Neural cell (in vitro differentiated cells): ENCODE results near the gene GSG1L. TPM values are rescaled to one million over a fixed set of nuclear protein-coding genes. Genes with fewer than 3 reads are reported as not detected.

Source experiments
- H2AFZ ChIP-seq: fragments of 200-600, 300-800 bp; sonication (generic), shearing (Covaris generic); 2 replicates; pipeline ENCODE4 v1.6.0; 2014; ENCODE audit warnings: low read depth, mild to moderate bottlenecking, antibody characterized with exemption, low read length, moderate library complexity
- H3F3A ChIP-seq: fragments of 200-600 bp; shearing (Covaris generic); 2 replicates; pipeline ENCODE4 v1.6.1; 2016; ENCODE audit warnings: mild to moderate bottlenecking, moderate library complexity, mixed read lengths, antibody characterized with exemption, low read length; ENCODE audit not compliant: insufficient read depth, poor library complexity, severe bottlenecking
- H3K27ac ChIP-seq: fragments of 200-600, 300-800 bp; sonication (generic), shearing (Covaris generic); 2 replicates; pipeline ENCODE4 v1.5.1; 2014; ENCODE audit warnings: mild to moderate bottlenecking, low read length, moderate library complexity
- H3K27me3 ChIP-seq: fragments of 300-800, 200-600 bp; sonication (generic), shearing (Covaris generic); 2 replicates; pipeline ENCODE4 v1.6.0; 2014; ENCODE audit warnings: mild to moderate bottlenecking, low read depth, low read length, moderate library complexity; ENCODE audit not compliant: insufficient read depth
- H3K36me3 ChIP-seq: fragments of 300-800, 200-600 bp; sonication (generic), shearing (Covaris generic); 2 replicates; pipeline ENCODE4 v1.5.1; 2014; ENCODE audit warnings: mild to moderate bottlenecking, antibody characterized with exemption, low read length, moderate library complexity; ENCODE audit not compliant: insufficient read depth
- H3K4me2 ChIP-seq: fragments of 300-800, 200-600 bp; sonication (generic), shearing (Covaris generic); 2 replicates; pipeline ENCODE4 v1.6.0; 2014; ENCODE audit warnings: mild to moderate bottlenecking, low read length
- H3K4me3 ChIP-seq: fragments of 300-800, 200-600 bp; sonication (generic), shearing (Covaris generic); 2 replicates; pipeline ENCODE4 v1.5.1; 2014; ENCODE audit warnings: mild to moderate bottlenecking, low read length, moderate library complexity
- H3K79me2 ChIP-seq: fragments of 200-600 bp; shearing (Covaris generic); replicated peaks from 2 replicates; pipeline ENCODE4 v1.6.0; 2014; ENCODE audit warnings: mild to moderate bottlenecking, low read length, moderate library complexity; ENCODE audit not compliant: insufficient read depth
- H3K9ac ChIP-seq: fragments of 300-800, 200-600 bp; sonication (generic), shearing (Covaris generic); 2 replicates; pipeline ENCODE4 v1.6.1; 2016; ENCODE audit warnings: mild to moderate bottlenecking, low read length, mixed read lengths
- H3K9me2 ChIP-seq: fragments of 200-600 bp; shearing (Covaris generic); 2 replicates; pipeline ENCODE4 v1.6.1; 2016; ENCODE audit warnings: mild to moderate bottlenecking, low read length, mixed read lengths; ENCODE audit not compliant: insufficient read depth
- H3K9me3 ChIP-seq: fragments of 200-600, 300-800 bp; sonication (generic), shearing (Covaris generic); 2 replicates; pipeline ENCODE4 v1.6.1; 2016; ENCODE audit warnings: mild to moderate bottlenecking, mixed run types, low read length, moderate library complexity, mixed read lengths
- H4K20me1 ChIP-seq: fragments of 200-600 bp; shearing (Covaris generic); 2 replicates; pipeline ENCODE4 v1.6.1; 2016; ENCODE audit warnings: mild to moderate bottlenecking, mixed run types; ENCODE audit not compliant: insufficient read depth
- CTCF ChIP-seq: fragments of 450-650 bp; IDR thresholded peaks from 2 replicates; pipeline ENCODE4 v1.5.1; 2014; ENCODE audit warnings: antibody characterized with exemption, mild to moderate bottlenecking, moderate library complexity; ENCODE audit not compliant: poor library complexity, severe bottlenecking
- EP300 ChIP-seq: fragments of 450-650 bp; conservative IDR thresholded peaks from 2 replicates; pipeline ENCODE4 v1.6.1; 2014; ENCODE audit warnings: antibody characterized with exemption, mild to moderate bottlenecking, moderate library complexity; ENCODE audit not compliant: poor library complexity, severe bottlenecking
- EZH2 ChIP-seq: fragments of 200-600, 300-800 bp; shearing (Covaris generic), sonication (generic); IDR thresholded peaks from 2 replicates; pipeline ENCODE4 v1.6.1; 2014; ENCODE audit warnings: antibody characterized with exemption, low read length, borderline replicate concordance, mild to moderate bottlenecking; ENCODE audit not compliant: insufficient read depth, poor library complexity, severe bottlenecking
- MXI1 ChIP-seq: fragments of 450-650 bp; conservative IDR thresholded peaks from 2 replicates; pipeline ENCODE4 v1.6.1; 2014; ENCODE audit warnings: antibody characterized with exemption, mild to moderate bottlenecking; ENCODE audit not compliant: poor library complexity, severe bottlenecking
- POLR2AphosphoS5 ChIP-seq: IDR thresholded peaks from 2 replicates; pipeline ENCODE4 v1.6.1; 2012
- RAD21 ChIP-seq: fragments of 450-650 bp; conservative IDR thresholded peaks from 2 replicates; pipeline ENCODE4 v1.6.1; 2014; ENCODE audit warnings: antibody characterized with exemption, mild to moderate bottlenecking, moderate library complexity
- SMC3 ChIP-seq: fragments of 450-650 bp; conservative IDR thresholded peaks from 2 replicates; pipeline ENCODE4 v1.6.1; 2014; ENCODE audit warnings: antibody characterized with exemption, mild to moderate bottlenecking, moderate library complexity; ENCODE audit not compliant: poor library complexity
- TAF1 ChIP-seq: IDR thresholded peaks from 2 replicates; pipeline ENCODE4 v1.6.1; 2012; ENCODE audit warnings: low read depth
- polyA plus RNA-seq: library from polyadenylated mRNA; depleted of rRNA; stranded (reverse); fragments of >200 nt; gene quantifications from 2 replicates; pipeline ENCODE4 v1.2.3, GENCODE V29; 2014
- TF ChIP-seq, protein P1 (sequence below): IDR thresholded peaks from 2 replicates; pipeline ENCODE4 v1.6.1; 2012; ENCODE audit warnings: borderline replicate concordance

The GSG1L gene
- polyA plus RNA-seq, 1 donor from 2014 or later: 0.85 TPM

DNA sequence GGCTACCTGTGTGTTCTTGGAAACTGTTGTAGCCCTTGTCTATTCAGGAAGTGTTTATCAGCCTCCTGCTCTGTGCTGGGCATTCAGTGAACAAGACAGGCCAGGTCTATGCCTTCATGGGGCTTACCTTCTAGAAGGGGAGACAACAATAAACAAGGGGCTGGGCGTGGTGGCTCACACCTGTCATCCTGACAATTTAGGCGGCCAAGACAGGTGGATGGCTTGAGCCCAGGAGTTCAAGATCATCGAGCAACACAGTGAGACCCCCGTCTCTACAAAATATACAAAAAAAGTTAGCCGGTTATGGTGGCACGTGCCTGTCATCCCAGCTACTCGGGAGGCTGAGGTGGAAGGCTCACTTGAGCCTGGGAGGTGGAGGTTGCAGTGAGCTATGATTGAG lies 5.5 kb upstream of the GSG1L start:
- H3K9me2 ChIP-seq: no peaks in the 10 kb centered on the region
- TF ChIP-seq POLR2AphosphoS5: no peak
- TF ChIP-seq, protein P1, sequence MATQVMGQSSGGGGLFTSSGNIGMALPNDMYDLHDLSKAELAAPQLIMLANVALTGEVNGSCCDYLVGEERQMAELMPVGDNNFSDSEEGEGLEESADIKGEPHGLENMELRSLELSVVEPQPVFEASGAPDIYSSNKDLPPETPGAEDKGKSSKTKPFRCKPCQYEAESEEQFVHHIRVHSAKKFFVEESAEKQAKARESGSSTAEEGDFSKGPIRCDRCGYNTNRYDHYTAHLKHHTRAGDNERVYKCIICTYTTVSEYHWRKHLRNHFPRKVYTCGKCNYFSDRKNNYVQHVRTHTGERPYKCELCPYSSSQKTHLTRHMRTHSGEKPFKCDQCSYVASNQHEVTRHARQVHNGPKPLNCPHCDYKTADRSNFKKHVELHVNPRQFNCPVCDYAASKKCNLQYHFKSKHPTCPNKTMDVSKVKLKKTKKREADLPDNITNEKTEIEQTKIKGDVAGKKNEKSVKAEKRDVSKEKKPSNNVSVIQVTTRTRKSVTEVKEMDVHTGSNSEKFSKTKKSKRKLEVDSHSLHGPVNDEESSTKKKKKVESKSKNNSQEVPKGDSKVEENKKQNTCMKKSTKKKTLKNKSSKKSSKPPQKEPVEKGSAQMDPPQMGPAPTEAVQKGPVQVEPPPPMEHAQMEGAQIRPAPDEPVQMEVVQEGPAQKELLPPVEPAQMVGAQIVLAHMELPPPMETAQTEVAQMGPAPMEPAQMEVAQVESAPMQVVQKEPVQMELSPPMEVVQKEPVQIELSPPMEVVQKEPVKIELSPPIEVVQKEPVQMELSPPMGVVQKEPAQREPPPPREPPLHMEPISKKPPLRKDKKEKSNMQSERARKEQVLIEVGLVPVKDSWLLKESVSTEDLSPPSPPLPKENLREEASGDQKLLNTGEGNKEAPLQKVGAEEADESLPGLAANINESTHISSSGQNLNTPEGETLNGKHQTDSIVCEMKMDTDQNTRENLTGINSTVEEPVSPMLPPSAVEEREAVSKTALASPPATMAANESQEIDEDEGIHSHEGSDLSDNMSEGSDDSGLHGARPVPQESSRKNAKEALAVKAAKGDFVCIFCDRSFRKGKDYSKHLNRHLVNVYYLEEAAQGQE: no peak
- no peak for TF ChIP-seq MXI1
- no peak for TF ChIP-seq RAD21
- no peak for TF ChIP-seq TAF1
- TF ChIP-seq SMC3: no peak
- no peak for TF ChIP-seq EZH2
- TF ChIP-seq CTCF: no peak
- no peak for TF ChIP-seq EP300
- H3K9me3 ChIP-seq: no peaks in the 10 kb centered on the region
- H4K20me1 ChIP-seq: no peaks in the 10 kb centered on the region
- H3F3A ChIP-seq: no peaks in the 10 kb centered on the region
- H3K36me3 ChIP-seq: no peaks in the 10 kb centered on the region
- H3K4me2 ChIP-seq: no peak overlapping the region
- no peak overlapping the region for H3K4me3 ChIP-seq
- H2AFZ ChIP-seq: no peak overlapping the region
- H3K27ac ChIP-seq: no peak overlapping the region
- H3K27me3 ChIP-seq: peaks cover 23% of the 10 kb centered on the region
- no peaks in the 10 kb centered on the region for H3K79me2 ChIP-seq
- no peak overlapping the region for H3K9ac ChIP-seq

GRCh38 chr16:28067604-28068379 lies 4.3 kb upstream of the GSG1L start:
- Histone ChIP-seq H3K79me2 (no peaks in the 10 kb centered on the region), H3K9me3 (no peaks in the 10 kb centered on the region), H2AFZ (no peak overlapping the region), H3K36me3 (no peaks in the 10 kb centered on the region), H3F3A (no peaks in the 10 kb centered on the region), H3K4me3 (no peak overlapping the region), H3K9ac (no peak overlapping the region), H3K9me2 (no peaks in the 10 kb centered on the region), H3K27me3 (peaks cover 27% of the 10 kb centered on the region), H4K20me1 (no peaks in the 10 kb centered on the region), H3K27ac (no peak overlapping the region), H3K4me2 (no peak overlapping the region)
- TF ChIP-seq CTCF (no peak), POLR2AphosphoS5 (no peak), TAF1 (no peak), EP300 (no peak), MXI1 (no peak), RAD21 (no peak), SMC3 (no peak), EZH2 (no peak)
- TF ChIP-seq, protein P1: no peak
